GM18867 (cell line): ENCODE data around the gene REPIN1.
"Not testable (repeated sequence)": the region's sequence is repeated elsewhere in the genome, so short reads cannot be mapped to it uniquely, and the experiment has no call there.

Experiments used
- ATAC-seq: cut with Tn5 transposase; IDR thresholded peaks from one replicate; pipeline ENCODE4 v1.9.1; 2021; ENCODE audit warnings: mild to moderate bottlenecking, moderate library complexity; ENCODE audit not compliant: unreplicated experiment

The REPIN1 gene

GRCh38 chr7:150374472-150374871, 5.8 kb downstream of the REPIN1 start:
- no peak for ATAC-seq

- peak; percentile 23 for ATAC-seq
Observed at GRCh38 chr7:150375662-150376521, 7.3 kb downstream of the REPIN1 start.

DNA sequence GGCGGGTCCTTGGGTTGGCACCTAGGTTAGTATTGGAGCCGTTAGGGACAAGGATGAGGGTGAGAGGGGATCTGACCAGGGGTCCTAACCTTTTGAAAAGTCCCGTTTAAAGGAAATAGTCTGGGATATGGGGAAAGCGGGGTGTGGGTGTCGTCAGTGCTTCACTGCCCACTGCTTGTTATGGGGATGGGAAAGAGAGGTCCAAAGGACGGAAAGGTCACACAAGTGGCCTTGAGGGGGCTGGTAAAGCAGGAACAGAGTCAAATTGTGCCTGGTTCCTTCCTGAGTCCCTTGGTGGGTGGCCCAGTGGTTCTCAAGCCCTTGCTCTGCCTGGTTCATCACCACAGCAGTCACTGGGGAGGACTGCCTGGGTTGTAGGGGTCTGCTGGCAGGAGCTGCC, 7.9 kb downstream of the REPIN1 start:
- no peak for ATAC-seq

DNA sequence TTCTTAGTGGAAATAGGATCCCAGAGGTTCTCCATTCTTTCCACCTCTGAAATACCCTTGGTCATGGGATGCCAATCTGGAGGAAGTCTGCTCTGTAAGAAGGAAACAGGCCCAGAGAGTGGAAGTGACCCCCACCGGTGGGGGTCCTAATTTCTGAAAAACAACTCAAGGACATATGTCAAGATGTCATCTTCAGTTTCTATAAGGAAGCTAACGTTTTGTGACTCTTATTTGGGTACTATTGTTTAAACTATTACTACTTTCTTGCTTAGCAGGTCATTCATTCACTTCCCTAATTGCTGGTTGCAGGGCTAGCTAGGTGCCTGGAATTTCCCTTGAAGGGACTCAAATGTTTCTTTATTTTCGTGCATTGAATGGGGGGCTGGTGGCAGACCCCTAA, 8.6 kb downstream of the REPIN1 start:
- no peak for ATAC-seq

DNA sequence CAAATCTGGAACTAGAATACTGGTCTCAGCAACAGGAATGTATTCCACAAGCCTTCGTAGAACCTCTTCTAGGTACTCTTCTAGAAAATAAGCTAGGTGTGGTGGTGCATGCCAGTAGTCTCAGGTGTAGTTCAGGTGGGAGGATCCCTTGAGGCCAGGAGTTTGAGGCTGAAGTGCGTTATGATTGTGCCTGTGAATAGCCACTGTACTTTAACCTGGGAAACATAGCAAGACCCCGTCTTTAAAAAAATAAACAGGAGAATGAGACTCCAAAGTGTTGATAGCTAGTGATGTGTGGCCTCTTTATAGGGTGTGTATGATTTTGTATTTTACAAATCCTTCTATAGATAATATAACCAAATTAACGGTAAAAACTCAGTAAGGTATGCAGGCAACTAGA, 9.0 kb downstream of the REPIN1 start:
- no peak for ATAC-seq

- ATAC-seq = no peak
Observed at GRCh38 chr7:150378115-150378852, 9.7 kb downstream of the REPIN1 start.

- ATAC-seq = peak; percentile 79
Observed at GRCh38 chr7:150378853-150379440, 10.3 kb downstream of the REPIN1 start, which contains the start of gene ZNF775. TSS of gene ZNF775 (plus strand) at chr7:150379330. CDS start at chr7:150388471, 9,141 bp downstream.

DNA sequence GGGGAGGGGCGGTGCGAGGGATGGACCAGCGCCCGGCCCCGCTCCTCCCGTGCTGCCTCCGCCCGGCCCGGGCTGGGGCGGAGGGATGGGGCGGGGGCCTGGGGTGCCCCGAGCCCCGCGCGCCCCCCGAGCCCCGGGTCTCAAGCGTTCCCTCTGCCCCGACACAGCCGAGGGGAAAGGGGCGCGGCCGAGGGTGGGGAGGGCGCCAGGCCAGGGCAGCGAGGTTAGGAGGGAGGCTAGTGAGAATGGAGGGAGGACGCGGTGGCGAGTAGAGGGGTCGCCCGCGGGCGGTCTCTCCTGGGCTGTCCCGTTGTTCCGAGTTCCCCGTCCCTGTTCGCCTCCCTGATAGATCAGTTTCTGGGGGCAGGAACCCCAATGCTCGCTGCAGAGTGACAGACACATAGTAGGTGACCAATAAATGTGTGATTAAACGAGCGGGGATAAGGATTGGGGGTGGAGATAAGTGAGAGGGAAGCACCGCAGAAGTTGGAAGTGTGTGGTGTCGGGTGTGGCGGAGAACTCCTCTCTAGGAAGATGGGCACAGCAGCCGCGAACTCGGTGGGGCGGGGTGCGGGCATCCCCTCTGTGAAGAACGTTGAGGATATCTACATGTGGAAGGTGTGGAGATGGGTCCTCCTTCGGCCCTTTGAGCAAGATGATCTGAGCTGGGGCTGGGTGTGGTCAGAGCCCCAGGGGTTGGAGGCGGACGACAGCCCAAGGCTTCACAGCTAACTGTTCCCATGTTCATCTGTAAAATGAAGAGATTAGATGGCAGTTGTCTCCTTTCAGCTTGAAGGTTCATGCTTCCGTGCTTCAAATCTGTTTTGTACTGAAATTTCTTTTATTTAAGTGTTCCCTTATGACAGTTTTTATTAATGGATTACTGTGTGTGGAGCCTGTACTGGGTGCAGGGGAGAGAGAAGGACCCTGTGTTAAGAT, 11.1 kb downstream of the REPIN1 start:
- no peak for ATAC-seq

GRCh38 chr7:150380463-150380862, 11.8 kb downstream of the REPIN1 start:
- ATAC-seq = peak; percentile 16

DNA sequence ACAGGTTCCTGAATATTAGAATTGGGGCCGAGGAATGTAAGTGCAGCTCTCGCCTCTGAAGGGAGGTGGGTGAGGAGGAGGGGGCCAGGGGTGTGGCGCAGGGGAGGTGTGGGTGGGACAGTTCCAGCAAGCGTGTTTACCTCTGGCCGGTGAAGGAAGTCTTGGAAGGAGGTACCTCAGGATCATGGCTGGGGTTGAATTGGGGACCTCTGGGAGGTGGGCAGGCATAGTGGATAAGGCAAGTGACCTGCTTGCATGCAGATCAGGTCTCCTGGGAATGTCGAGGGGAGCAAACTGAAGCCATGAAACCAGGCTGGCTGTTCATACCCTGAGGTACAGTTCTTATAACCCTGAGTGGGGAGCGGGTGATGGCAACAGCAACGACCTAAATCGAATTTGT, 12.5 kb downstream of the REPIN1 start:
- no peak for ATAC-seq

- no peak for ATAC-seq
Observed at GRCh38 chr7:150381785-150382122, 13.1 kb downstream of the REPIN1 start.

DNA sequence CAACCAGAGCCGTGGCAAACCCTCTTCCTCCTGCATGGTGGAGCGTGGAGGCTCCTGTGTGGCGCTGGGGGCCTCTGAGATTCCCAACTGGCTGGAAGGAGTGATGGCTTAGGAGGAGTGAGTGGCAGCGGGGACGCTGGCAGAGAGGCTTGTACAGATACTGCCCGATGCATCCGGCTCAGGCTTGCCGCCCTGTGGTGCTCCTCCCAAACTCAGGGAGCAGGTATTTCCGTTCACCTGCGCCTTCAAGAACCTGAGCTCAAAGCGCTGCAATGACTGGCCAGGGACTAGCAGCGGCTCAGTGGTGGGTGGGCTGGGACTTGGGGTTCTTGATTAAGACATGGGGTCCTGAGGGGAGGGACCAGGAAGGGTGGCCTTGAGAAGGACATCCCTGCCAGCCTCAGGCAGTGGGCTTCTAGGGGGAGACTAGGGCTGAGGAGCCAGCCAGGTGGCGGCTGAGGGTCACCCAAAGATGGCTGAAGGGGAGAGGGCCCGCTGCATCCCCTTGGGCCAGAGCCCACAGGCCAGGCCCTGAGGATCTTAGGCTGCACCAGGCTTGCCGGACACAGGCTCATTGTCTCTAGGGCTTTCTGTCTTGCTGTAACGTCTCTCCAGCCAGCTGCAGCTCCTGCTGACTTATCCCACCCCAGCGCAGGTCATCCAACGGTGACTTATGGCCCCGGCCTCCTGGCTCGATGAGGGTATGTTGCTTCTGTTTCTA, 13.7 kb downstream of the REPIN1 start:
- no peak for ATAC-seq

- ATAC-seq = peak; percentile 14
Observed at GRCh38 chr7:150382844-150383225, 14.2 kb downstream of the REPIN1 start.

GRCh38 chr7:150383710-150384397, 15.2 kb downstream of the REPIN1 start:
- no peak for ATAC-seq

GRCh38 chr7:150384406-150385301, 16.0 kb downstream of the REPIN1 start:
- no peak for ATAC-seq

GRCh38 chr7:150385302-150385723, 16.7 kb downstream of the REPIN1 start:
- ATAC-seq = no peak

- not testable (repeated sequence) for ATAC-seq
Observed at GRCh38 chr7:150385884-150386283, 17.3 kb downstream of the REPIN1 start.

GRCh38 chr7:150388306-150388705, 19.7 kb downstream of the REPIN1 start:
- no peak for ATAC-seq
